Neural cell (in vitro differentiated cells): ENCODE measurements around the gene GNAI1. TPM values are rescaled to one million over a fixed set of nuclear protein-coding genes. Genes with fewer than 3 reads are reported as not detected.
A peak's percentile ranks its signal among the peaks of the same experiment; 100 is the strongest.

Source experiments
- H2AFZ ChIP-seq: fragments of 200-600, 300-800 bp; sonication (generic), shearing (Covaris generic); 2 replicates; pipeline ENCODE4 v1.6.0; 2014; ENCODE audit warnings: low read depth, mild to moderate bottlenecking, antibody characterized with exemption, low read length, moderate library complexity
- H3F3A ChIP-seq: fragments of 200-600 bp; shearing (Covaris generic); 2 replicates; pipeline ENCODE4 v1.6.1; 2016; ENCODE audit warnings: mild to moderate bottlenecking, moderate library complexity, mixed read lengths, antibody characterized with exemption, low read length; ENCODE audit not compliant: insufficient read depth, poor library complexity, severe bottlenecking
- H3K27ac ChIP-seq: fragments of 200-600, 300-800 bp; sonication (generic), shearing (Covaris generic); 2 replicates; pipeline ENCODE4 v1.5.1; 2014; ENCODE audit warnings: mild to moderate bottlenecking, low read length, moderate library complexity
- H3K27me3 ChIP-seq: fragments of 300-800, 200-600 bp; sonication (generic), shearing (Covaris generic); 2 replicates; pipeline ENCODE4 v1.6.0; 2014; ENCODE audit warnings: mild to moderate bottlenecking, low read depth, low read length, moderate library complexity; ENCODE audit not compliant: insufficient read depth
- H3K36me3 ChIP-seq: fragments of 300-800, 200-600 bp; sonication (generic), shearing (Covaris generic); 2 replicates; pipeline ENCODE4 v1.5.1; 2014; ENCODE audit warnings: mild to moderate bottlenecking, antibody characterized with exemption, low read length, moderate library complexity; ENCODE audit not compliant: insufficient read depth
- H3K4me2 ChIP-seq: fragments of 300-800, 200-600 bp; sonication (generic), shearing (Covaris generic); 2 replicates; pipeline ENCODE4 v1.6.0; 2014; ENCODE audit warnings: mild to moderate bottlenecking, low read length
- H3K4me3 ChIP-seq: fragments of 300-800, 200-600 bp; sonication (generic), shearing (Covaris generic); 2 replicates; pipeline ENCODE4 v1.5.1; 2014; ENCODE audit warnings: mild to moderate bottlenecking, low read length, moderate library complexity
- H3K79me2 ChIP-seq: fragments of 200-600 bp; shearing (Covaris generic); replicated peaks from 2 replicates; pipeline ENCODE4 v1.6.0; 2014; ENCODE audit warnings: mild to moderate bottlenecking, low read length, moderate library complexity; ENCODE audit not compliant: insufficient read depth
- H3K9ac ChIP-seq: fragments of 300-800, 200-600 bp; sonication (generic), shearing (Covaris generic); 2 replicates; pipeline ENCODE4 v1.6.1; 2016; ENCODE audit warnings: mild to moderate bottlenecking, low read length, mixed read lengths
- H3K9me2 ChIP-seq: fragments of 200-600 bp; shearing (Covaris generic); 2 replicates; pipeline ENCODE4 v1.6.1; 2016; ENCODE audit warnings: mild to moderate bottlenecking, low read length, mixed read lengths; ENCODE audit not compliant: insufficient read depth
- H3K9me3 ChIP-seq: fragments of 200-600, 300-800 bp; sonication (generic), shearing (Covaris generic); 2 replicates; pipeline ENCODE4 v1.6.1; 2016; ENCODE audit warnings: mild to moderate bottlenecking, mixed run types, low read length, moderate library complexity, mixed read lengths
- H4K20me1 ChIP-seq: fragments of 200-600 bp; shearing (Covaris generic); 2 replicates; pipeline ENCODE4 v1.6.1; 2016; ENCODE audit warnings: mild to moderate bottlenecking, mixed run types; ENCODE audit not compliant: insufficient read depth
- EP300 ChIP-seq: fragments of 450-650 bp; conservative IDR thresholded peaks from 2 replicates; pipeline ENCODE4 v1.6.1; 2014; ENCODE audit warnings: antibody characterized with exemption, mild to moderate bottlenecking, moderate library complexity; ENCODE audit not compliant: poor library complexity, severe bottlenecking
- EZH2 ChIP-seq: fragments of 200-600, 300-800 bp; shearing (Covaris generic), sonication (generic); IDR thresholded peaks from 2 replicates; pipeline ENCODE4 v1.6.1; 2014; ENCODE audit warnings: antibody characterized with exemption, low read length, borderline replicate concordance, mild to moderate bottlenecking; ENCODE audit not compliant: insufficient read depth, poor library complexity, severe bottlenecking
- MXI1 ChIP-seq: fragments of 450-650 bp; conservative IDR thresholded peaks from 2 replicates; pipeline ENCODE4 v1.6.1; 2014; ENCODE audit warnings: antibody characterized with exemption, mild to moderate bottlenecking; ENCODE audit not compliant: poor library complexity, severe bottlenecking
- POLR2AphosphoS5 ChIP-seq: IDR thresholded peaks from 2 replicates; pipeline ENCODE4 v1.6.1; 2012
- RAD21 ChIP-seq: fragments of 450-650 bp; conservative IDR thresholded peaks from 2 replicates; pipeline ENCODE4 v1.6.1; 2014; ENCODE audit warnings: antibody characterized with exemption, mild to moderate bottlenecking, moderate library complexity
- SMC3 ChIP-seq: fragments of 450-650 bp; conservative IDR thresholded peaks from 2 replicates; pipeline ENCODE4 v1.6.1; 2014; ENCODE audit warnings: antibody characterized with exemption, mild to moderate bottlenecking, moderate library complexity; ENCODE audit not compliant: poor library complexity
- TAF1 ChIP-seq: IDR thresholded peaks from 2 replicates; pipeline ENCODE4 v1.6.1; 2012; ENCODE audit warnings: low read depth
- polyA plus RNA-seq: library from polyadenylated mRNA; depleted of rRNA; stranded (reverse); fragments of >200 nt; gene quantifications from 2 replicates; pipeline ENCODE4 v1.2.3, GENCODE V29; 2014
- TF ChIP-seq, protein P1 (sequence below): IDR thresholded peaks from 2 replicates; pipeline ENCODE4 v1.6.1; 2012; ENCODE audit warnings: borderline replicate concordance
- TF ChIP-seq, protein P2 (sequence below): fragments of 450-650 bp; IDR thresholded peaks from 2 replicates; pipeline ENCODE4 v1.5.1; 2014; ENCODE audit warnings: antibody characterized with exemption, mild to moderate bottlenecking, moderate library complexity; ENCODE audit not compliant: poor library complexity, severe bottlenecking

Gene GNAI1
- polyA plus RNA-seq, 1 donor from 2014 or later, result 69.3 TPM

DNA sequence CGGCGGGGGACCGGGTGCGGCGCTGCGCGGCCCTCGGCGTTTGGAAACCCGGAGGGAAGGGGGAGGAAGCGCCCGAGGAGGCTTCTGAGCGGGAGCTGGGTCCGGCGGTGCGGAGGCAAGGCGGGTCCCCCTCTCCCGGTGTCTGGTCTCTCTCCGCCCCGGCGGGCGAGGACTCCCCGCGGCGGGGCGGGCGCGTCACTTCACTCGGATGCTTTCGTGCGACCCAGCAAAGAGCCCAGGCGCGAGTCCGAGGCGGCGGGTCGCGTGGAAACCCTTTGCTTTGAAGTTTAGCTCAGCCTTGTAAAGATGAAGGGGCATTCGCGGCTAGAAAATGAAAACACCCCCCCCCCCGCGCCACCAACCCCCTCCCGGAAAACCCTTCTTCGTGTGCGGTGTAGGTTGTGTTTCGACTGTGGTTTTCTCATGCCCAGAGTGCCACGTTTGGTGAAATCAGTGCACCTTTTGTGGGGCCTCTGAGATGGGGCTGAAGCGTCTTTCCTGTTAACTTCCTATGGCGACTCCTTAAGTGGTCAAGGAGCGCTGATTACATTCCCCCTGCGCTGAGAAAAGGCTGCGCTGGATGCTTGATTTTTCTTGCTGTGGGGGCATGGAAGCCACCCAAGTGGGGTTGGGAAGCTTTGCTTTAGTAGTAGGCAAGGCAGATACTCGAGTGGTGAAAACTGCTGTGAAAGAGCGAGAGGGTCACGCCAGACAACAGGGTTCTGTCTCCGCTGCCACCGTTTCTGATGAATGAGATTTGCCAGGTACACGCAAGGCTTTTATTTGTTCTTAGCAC is 876 bp downstream of the GNAI1 start:
- peak overlapping the region; percentile 91 for H2AFZ ChIP-seq
- H3K27ac ChIP-seq, result peak overlapping the region; percentile 48

DNA sequence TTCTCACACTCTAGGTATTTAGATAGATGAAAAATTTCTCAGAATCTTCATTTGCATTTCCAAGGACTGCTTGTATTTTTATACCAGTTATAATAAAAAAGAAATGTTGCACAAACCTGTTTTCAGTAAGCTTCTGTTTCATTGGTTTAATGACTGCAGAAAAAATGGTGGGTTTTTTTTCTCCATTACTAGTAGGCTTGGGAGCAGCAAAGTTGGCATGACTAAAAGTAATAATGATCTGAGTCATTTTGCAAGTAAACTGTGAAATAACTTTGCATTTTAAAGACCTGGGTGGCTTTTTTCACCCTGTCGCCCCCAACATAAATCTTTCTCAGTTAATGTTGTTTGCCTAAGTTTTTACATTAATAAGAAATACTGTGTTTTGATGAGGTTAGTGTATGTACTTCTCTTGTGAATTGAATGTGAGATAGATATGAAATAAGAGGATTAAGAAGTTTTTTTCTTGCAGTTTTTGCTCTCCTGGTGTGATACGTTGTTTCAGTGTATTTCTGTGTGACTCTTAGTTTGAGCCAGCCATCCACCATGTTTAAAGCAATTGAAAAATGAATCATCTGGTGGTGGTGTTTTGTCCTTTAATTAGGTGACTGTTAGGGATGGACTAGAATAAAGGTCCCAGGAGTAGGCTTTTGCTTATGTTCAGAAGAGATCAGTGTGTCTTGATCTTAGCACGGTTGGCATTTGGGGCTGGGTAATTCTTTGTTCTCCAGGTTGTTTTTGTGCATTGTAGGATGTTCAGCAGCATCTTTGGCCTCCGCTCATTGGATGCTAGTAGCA is 1.8 kb downstream of the GNAI1 start:
- Histone ChIP-seq H4K20me1 (no peaks in the 10 kb centered on the region), H3K79me2 (peaks cover 41% of the 10 kb centered on the region), H3K4me3 (peak overlapping the region; percentile 93), H3K9me2 (no peaks in the 10 kb centered on the region), H3F3A (peaks cover 7% of the 10 kb centered on the region), H2AFZ (peak overlapping the region; percentile 43), H3K27ac (peak overlapping the region; percentile 29), H3K9me3 (no peaks in the 10 kb centered on the region), H3K27me3 (no peaks in the 10 kb centered on the region), H3K4me2 (peak overlapping the region; percentile 64), H3K9ac (peak overlapping the region; percentile 81), H3K36me3 (no peaks in the 10 kb centered on the region)
- TF ChIP-seq, protein P1, sequence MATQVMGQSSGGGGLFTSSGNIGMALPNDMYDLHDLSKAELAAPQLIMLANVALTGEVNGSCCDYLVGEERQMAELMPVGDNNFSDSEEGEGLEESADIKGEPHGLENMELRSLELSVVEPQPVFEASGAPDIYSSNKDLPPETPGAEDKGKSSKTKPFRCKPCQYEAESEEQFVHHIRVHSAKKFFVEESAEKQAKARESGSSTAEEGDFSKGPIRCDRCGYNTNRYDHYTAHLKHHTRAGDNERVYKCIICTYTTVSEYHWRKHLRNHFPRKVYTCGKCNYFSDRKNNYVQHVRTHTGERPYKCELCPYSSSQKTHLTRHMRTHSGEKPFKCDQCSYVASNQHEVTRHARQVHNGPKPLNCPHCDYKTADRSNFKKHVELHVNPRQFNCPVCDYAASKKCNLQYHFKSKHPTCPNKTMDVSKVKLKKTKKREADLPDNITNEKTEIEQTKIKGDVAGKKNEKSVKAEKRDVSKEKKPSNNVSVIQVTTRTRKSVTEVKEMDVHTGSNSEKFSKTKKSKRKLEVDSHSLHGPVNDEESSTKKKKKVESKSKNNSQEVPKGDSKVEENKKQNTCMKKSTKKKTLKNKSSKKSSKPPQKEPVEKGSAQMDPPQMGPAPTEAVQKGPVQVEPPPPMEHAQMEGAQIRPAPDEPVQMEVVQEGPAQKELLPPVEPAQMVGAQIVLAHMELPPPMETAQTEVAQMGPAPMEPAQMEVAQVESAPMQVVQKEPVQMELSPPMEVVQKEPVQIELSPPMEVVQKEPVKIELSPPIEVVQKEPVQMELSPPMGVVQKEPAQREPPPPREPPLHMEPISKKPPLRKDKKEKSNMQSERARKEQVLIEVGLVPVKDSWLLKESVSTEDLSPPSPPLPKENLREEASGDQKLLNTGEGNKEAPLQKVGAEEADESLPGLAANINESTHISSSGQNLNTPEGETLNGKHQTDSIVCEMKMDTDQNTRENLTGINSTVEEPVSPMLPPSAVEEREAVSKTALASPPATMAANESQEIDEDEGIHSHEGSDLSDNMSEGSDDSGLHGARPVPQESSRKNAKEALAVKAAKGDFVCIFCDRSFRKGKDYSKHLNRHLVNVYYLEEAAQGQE, result no peak
- TF ChIP-seq MXI1 (no peak), TAF1 (no peak), EZH2 (no peak), SMC3 (no peak), RAD21 (no peak)
- TF ChIP-seq, protein P2, sequence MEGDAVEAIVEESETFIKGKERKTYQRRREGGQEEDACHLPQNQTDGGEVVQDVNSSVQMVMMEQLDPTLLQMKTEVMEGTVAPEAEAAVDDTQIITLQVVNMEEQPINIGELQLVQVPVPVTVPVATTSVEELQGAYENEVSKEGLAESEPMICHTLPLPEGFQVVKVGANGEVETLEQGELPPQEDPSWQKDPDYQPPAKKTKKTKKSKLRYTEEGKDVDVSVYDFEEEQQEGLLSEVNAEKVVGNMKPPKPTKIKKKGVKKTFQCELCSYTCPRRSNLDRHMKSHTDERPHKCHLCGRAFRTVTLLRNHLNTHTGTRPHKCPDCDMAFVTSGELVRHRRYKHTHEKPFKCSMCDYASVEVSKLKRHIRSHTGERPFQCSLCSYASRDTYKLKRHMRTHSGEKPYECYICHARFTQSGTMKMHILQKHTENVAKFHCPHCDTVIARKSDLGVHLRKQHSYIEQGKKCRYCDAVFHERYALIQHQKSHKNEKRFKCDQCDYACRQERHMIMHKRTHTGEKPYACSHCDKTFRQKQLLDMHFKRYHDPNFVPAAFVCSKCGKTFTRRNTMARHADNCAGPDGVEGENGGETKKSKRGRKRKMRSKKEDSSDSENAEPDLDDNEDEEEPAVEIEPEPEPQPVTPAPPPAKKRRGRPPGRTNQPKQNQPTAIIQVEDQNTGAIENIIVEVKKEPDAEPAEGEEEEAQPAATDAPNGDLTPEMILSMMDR, result no peak

More for the DNA sequence above, 876 bp downstream of the GNAI1 start:
- Histone ChIP-seq H3K9me3 (no peaks in the 10 kb centered on the region), H3K9me2 (no peaks in the 10 kb centered on the region), H3K4me2 (peak overlapping the region; percentile 64), H3K9ac (peak overlapping the region; percentile 81), H3K36me3 (no peaks in the 10 kb centered on the region), H3F3A (peaks cover 7% of the 10 kb centered on the region), H4K20me1 (no peaks in the 10 kb centered on the region), H3K79me2 (peaks cover 31% of the 10 kb centered on the region), H3K4me3 (peak overlapping the region; percentile 93), H3K27me3 (no peaks in the 10 kb centered on the region)
- TF ChIP-seq, protein P2, result no peak
- TF ChIP-seq POLR2AphosphoS5 (peak; percentile 15), MXI1 (peak; percentile 16), EP300 (no peak), SMC3 (no peak), EZH2 (no peak), TAF1 (no peak), RAD21 (peak; percentile 30)
- TF ChIP-seq, protein P1, result no peak
